ENCODE results near the gene YY1.

DNA sequence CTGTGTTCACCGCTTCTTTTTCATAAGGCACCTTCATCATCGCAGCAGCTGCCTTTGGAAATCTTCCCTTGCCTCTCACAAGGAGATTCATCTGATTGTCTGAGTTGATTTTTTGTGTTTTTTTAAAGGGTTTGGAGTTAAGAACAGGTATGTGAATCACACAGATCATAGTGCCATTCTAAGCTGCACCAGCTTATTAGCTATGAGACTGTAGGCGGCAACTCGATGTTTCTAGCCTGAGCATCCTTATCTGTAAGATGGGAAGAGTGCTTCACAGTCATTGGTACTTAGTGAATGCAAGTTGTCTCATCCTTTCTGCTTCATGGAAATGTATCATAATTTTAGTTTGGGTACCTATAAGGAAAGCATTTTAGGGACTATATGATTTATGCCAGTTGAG lies 35.3 kb downstream of the YY1 start:
- TF ChIP-seq, protein P1, sequence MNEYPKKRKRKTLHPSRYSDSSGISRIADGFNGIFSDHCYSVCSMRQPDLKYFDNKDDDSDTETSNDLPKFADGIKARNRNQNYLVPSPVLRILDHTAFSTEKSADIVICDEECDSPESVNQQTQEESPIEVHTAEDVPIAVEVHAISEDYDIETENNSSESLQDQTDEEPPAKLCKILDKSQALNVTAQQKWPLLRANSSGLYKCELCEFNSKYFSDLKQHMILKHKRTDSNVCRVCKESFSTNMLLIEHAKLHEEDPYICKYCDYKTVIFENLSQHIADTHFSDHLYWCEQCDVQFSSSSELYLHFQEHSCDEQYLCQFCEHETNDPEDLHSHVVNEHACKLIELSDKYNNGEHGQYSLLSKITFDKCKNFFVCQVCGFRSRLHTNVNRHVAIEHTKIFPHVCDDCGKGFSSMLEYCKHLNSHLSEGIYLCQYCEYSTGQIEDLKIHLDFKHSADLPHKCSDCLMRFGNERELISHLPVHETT (tag by site-specific recombination; IDR thresholded peaks at IDR 0.05), result no peak
- TF ChIP-seq, protein P2, sequence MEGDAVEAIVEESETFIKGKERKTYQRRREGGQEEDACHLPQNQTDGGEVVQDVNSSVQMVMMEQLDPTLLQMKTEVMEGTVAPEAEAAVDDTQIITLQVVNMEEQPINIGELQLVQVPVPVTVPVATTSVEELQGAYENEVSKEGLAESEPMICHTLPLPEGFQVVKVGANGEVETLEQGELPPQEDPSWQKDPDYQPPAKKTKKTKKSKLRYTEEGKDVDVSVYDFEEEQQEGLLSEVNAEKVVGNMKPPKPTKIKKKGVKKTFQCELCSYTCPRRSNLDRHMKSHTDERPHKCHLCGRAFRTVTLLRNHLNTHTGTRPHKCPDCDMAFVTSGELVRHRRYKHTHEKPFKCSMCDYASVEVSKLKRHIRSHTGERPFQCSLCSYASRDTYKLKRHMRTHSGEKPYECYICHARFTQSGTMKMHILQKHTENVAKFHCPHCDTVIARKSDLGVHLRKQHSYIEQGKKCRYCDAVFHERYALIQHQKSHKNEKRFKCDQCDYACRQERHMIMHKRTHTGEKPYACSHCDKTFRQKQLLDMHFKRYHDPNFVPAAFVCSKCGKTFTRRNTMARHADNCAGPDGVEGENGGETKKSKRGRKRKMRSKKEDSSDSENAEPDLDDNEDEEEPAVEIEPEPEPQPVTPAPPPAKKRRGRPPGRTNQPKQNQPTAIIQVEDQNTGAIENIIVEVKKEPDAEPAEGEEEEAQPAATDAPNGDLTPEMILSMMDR (tag by site-specific recombination; IDR thresholded peaks at IDR 0.05), result no peak
- TF ChIP-seq, protein P3, sequence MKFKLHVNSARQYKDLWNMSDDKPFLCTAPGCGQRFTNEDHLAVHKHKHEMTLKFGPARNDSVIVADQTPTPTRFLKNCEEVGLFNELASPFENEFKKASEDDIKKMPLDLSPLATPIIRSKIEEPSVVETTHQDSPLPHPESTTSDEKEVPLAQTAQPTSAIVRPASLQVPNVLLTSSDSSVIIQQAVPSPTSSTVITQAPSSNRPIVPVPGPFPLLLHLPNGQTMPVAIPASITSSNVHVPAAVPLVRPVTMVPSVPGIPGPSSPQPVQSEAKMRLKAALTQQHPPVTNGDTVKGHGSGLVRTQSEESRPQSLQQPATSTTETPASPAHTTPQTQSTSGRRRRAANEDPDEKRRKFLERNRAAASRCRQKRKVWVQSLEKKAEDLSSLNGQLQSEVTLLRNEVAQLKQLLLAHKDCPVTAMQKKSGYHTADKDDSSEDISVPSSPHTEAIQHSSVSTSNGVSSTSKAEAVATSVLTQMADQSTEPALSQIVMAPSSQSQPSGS (tag by site-specific recombination; IDR thresholded peaks at IDR 0.05; ENCODE audit: low read depth), result no peak
- TF ChIP-seq ZNF274 (IDR thresholded peaks at IDR 0.05; ENCODE audit: low read length), result no peak
- no peak for TF ChIP-seq ZNF274 (tag by site-specific recombination; IDR thresholded peaks at IDR 0.05; ENCODE audit: borderline replicate concordance)
- TF ChIP-seq, protein P4, sequence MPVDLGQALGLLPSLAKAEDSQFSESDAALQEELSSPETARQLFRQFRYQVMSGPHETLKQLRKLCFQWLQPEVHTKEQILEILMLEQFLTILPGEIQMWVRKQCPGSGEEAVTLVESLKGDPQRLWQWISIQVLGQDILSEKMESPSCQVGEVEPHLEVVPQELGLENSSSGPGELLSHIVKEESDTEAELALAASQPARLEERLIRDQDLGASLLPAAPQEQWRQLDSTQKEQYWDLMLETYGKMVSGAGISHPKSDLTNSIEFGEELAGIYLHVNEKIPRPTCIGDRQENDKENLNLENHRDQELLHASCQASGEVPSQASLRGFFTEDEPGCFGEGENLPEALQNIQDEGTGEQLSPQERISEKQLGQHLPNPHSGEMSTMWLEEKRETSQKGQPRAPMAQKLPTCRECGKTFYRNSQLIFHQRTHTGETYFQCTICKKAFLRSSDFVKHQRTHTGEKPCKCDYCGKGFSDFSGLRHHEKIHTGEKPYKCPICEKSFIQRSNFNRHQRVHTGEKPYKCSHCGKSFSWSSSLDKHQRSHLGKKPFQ (tag by site-specific recombination; IDR thresholded peaks at IDR 0.05), result no peak
- TF ChIP-seq, protein P5, sequence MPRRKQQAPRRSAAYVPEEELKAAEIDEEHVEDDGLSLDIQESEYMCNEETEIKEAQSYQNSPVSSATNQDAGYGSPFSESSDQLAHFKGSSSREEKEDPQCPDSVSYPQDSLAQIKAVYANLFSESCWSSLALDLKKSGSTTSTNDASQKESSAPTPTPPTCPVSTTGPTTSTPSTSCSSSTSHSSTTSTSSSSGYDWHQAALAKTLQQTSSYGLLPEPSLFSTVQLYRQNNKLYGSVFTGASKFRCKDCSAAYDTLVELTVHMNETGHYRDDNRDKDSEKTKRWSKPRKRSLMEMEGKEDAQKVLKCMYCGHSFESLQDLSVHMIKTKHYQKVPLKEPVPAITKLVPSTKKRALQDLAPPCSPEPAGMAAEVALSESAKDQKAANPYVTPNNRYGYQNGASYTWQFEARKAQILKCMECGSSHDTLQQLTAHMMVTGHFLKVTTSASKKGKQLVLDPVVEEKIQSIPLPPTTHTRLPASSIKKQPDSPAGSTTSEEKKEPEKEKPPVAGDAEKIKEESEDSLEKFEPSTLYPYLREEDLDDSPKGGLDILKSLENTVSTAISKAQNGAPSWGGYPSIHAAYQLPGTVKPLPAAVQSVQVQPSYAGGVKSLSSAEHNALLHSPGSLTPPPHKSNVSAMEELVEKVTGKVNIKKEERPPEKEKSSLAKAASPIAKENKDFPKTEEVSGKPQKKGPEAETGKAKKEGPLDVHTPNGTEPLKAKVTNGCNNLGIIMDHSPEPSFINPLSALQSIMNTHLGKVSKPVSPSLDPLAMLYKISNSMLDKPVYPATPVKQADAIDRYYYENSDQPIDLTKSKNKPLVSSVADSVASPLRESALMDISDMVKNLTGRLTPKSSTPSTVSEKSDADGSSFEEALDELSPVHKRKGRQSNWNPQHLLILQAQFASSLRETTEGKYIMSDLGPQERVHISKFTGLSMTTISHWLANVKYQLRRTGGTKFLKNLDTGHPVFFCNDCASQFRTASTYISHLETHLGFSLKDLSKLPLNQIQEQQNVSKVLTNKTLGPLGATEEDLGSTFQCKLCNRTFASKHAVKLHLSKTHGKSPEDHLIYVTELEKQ (tag by site-specific recombination; IDR thresholded peaks at IDR 0.05; ENCODE audit: borderline replicate concordance), result no peak
- TF ChIP-seq ZNF558 (tag by site-specific recombination; IDR thresholded peaks at IDR 0.05), result no peak
- no peak for TF ChIP-seq SP2 (tag by site-specific recombination; IDR thresholded peaks at IDR 0.05)
- TF ChIP-seq, protein P6, sequence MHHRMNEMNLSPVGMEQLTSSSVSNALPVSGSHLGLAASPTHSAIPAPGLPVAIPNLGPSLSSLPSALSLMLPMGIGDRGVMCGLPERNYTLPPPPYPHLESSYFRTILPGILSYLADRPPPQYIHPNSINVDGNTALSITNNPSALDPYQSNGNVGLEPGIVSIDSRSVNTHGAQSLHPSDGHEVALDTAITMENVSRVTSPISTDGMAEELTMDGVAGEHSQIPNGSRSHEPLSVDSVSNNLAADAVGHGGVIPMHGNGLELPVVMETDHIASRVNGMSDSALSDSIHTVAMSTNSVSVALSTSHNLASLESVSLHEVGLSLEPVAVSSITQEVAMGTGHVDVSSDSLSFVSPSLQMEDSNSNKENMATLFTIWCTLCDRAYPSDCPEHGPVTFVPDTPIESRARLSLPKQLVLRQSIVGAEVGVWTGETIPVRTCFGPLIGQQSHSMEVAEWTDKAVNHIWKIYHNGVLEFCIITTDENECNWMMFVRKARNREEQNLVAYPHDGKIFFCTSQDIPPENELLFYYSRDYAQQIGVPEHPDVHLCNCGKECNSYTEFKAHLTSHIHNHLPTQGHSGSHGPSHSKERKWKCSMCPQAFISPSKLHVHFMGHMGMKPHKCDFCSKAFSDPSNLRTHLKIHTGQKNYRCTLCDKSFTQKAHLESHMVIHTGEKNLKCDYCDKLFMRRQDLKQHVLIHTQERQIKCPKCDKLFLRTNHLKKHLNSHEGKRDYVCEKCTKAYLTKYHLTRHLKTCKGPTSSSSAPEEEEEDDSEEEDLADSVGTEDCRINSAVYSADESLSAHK (tag by site-specific recombination; IDR thresholded peaks at IDR 0.05), result no peak
- TF ChIP-seq, protein P7, sequence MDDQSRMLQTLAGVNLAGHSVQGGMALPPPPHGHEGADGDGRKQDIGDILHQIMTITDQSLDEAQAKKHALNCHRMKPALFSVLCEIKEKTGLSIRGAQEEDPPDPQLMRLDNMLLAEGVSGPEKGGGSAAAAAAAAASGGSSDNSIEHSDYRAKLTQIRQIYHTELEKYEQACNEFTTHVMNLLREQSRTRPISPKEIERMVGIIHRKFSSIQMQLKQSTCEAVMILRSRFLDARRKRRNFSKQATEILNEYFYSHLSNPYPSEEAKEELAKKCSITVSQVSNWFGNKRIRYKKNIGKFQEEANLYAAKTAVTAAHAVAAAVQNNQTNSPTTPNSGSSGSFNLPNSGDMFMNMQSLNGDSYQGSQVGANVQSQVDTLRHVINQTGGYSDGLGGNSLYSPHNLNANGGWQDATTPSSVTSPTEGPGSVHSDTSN (CRISPR knock-in tag; IDR thresholded peaks at IDR 0.05), result no peak

Data from HEK293 (cell line).